SH-SY5Y (cell line): Measurements from ENCODE around the gene FGG.

Experiments used
- GATA2 ChIP-seq: IDR thresholded peaks from 2 replicates; pipeline ENCODE4 v1.6.1; 2011; ENCODE audit warnings: mild to moderate bottlenecking, low read depth, low read length
- GATA3 ChIP-seq: IDR thresholded peaks from 2 replicates; pipeline ENCODE4 v1.6.1; 2011; ENCODE audit warnings: low read depth, mild to moderate bottlenecking, low read length, moderate library complexity

FGG gene

GRCh38 chr4:154620111-154620510 lies 7.7 kb upstream of the FGG start:
- TF ChIP-seq GATA3 (no peak), GATA2 (no peak)

DNA sequence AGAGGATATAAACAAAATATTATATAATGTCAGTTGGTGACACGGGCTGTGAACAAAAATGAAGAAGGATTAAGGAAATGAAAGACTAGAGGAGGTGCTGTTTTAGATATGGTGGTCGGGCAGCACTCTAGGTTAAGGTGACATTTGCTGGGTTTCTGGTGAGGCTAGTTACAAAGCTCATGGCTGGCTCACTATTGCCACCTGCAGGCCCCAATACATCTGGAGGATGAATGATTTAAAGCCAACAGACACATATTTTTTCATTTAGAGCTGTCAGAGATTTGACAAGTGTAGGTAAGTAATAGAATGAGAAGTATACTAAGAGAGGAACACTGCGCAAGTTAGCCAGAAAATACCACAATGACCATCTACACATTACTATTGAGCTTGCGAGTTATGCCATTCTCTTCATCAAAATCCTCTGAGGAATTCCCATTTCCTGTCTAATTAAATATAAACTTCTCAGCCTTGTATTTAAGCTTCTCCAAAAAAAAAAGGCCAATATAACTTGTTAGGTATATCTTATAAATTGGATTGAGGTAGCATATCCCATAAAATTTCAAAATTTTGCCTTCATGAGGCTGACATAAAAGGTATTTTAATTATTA lies 6.4 kb upstream of the FGG start:
- TF ChIP-seq GATA2: no peak
- TF ChIP-seq GATA3: no peak

DNA sequence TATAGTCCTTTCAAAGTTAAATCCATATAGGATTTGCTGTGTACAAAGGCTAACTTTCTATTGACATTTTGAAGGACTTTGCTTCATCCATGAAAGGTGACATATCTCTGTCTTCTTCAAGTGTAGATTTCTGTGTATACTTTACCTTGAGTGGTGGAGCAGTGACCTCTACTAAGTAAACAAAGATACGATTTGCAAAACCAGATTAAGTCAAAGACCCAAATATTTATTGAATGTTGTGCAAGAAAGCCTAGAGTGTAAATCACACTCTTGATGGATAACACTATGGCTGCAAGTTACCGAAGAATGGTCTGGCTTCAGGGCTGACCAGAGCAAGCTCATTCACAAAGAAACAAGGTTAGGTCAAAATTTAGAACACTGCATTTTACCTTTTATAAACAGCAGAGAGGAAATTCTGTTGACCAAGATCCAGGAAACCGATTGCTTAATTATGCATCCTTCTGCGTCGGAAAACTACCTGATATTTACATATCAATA lies 5.4 kb upstream of the FGG start:
- no peak for TF ChIP-seq GATA3
- TF ChIP-seq GATA2: no peak

GRCh38 chr4:154616731-154617130 lies 4.3 kb upstream of the FGG start:
- TF ChIP-seq GATA2: no peak
- TF ChIP-seq GATA3: no peak

DNA sequence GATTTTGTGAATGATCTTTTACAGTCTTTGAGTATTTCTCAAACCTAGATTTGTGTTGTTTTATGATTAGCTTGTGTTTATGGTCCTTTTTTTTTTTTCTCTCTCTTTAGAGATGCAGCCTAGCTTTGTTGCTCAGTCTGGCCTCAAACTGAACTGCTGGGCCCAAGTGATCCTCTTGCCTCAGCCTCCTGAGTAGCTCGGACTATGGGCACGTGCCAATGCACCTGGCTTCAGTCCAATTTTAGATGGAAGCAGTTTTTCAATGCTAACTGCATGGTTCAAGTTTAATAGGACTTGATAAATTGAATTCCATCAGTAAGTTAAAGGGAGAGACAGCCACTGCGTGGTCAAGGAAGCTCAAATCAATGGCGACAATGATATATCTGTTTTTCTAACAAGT lies 3.8 kb upstream of the FGG start:
- TF ChIP-seq GATA3: no peak
- TF ChIP-seq GATA2: no peak

- TF ChIP-seq GATA2: no peak
- no peak for TF ChIP-seq GATA3
Measured at GRCh38 chr4:154615211-154615610, 2.8 kb upstream of the FGG start.

DNA sequence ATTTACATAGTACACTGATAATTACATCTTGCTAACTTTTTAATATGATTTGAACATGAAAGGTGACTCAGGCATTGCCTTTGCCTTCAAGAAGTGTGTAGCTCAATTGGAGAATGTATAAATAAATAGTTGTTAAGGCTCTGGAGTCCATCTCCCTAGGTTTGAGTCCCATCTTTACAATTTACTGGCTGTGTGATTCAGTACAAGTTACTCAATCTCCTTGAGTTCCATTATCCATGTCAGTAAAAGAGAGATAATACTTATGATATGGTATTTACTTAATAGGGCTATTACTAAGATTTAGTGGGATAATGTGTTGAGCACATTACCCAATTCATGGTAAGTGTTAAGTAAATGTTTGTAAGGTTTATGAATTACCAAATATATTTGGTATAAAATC lies 1.9 kb upstream of the FGG start:
- TF ChIP-seq GATA2 (no peak), GATA3 (no peak)

GRCh38 chr4:154611833-154612232 lies 623 bp downstream of the FGG start:
- TF ChIP-seq GATA2 (no peak), GATA3 (no peak)

DNA sequence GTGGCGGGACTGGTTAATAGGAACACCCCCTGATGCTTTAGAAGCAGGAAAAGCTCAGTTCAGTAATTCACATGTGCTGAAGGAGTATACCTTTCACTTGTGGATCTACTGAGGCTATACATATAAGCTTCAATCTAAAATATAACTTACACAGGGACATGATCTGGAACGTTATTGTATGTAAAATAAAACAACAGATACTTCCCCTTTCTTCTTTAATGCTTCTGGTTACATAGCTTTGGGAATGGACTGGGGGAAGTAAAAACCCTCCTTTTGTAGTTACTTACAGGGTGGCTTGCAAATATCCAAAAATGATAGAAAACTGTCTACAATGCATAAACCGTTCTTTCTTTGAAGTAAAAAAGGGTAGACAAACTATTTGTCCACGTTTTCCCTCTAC lies 1.9 kb downstream of the FGG start:
- no peak for TF ChIP-seq GATA2
- TF ChIP-seq GATA3: no peak

- no peak for TF ChIP-seq GATA3
- TF ChIP-seq GATA2: no peak
Measured at GRCh38 chr4:154609532-154609931, 2.9 kb downstream of the FGG start.

DNA sequence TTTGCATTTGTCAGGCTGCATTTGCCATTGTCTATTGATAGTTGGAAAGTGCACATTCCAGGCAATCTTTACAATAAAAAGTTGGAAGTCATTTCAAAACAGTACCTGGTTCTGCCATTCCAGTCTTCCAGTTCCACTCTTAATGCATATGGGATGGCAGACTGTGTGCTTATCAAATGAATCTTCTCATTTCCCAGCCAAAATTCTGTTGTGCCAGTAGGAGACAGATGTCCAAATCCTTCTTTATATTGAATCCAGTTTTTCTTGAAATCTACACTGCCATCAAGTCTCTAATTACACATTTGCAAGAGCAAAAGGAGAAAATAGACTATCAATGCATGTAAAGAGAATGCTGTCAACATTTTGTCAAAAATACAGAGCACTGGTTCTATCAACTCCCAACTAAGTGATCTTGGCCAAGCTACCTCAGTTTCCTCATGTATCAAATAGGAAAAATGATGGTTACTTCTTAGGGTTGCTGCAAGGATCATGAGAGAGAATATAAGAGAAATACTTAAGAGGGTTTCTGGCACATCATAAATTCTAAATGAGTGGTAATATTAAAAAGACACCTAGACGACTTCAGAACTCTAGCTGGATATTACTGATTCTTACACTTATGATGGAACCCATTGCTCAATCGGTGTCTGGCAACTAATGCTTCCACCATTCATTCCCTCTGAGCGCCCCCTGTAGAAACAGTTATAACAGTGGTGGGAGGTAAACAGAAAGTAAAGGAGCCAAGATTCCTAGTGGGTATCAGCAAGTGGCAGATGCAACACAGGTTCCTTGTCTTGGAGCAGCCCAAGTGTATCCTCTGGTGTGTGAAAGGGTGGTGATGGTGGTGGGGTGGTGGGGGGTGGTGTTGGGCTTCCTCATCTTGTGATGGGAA lies 3.8 kb downstream of the FGG start:
- TF ChIP-seq GATA3: no peak
- TF ChIP-seq GATA2: no peak

DNA sequence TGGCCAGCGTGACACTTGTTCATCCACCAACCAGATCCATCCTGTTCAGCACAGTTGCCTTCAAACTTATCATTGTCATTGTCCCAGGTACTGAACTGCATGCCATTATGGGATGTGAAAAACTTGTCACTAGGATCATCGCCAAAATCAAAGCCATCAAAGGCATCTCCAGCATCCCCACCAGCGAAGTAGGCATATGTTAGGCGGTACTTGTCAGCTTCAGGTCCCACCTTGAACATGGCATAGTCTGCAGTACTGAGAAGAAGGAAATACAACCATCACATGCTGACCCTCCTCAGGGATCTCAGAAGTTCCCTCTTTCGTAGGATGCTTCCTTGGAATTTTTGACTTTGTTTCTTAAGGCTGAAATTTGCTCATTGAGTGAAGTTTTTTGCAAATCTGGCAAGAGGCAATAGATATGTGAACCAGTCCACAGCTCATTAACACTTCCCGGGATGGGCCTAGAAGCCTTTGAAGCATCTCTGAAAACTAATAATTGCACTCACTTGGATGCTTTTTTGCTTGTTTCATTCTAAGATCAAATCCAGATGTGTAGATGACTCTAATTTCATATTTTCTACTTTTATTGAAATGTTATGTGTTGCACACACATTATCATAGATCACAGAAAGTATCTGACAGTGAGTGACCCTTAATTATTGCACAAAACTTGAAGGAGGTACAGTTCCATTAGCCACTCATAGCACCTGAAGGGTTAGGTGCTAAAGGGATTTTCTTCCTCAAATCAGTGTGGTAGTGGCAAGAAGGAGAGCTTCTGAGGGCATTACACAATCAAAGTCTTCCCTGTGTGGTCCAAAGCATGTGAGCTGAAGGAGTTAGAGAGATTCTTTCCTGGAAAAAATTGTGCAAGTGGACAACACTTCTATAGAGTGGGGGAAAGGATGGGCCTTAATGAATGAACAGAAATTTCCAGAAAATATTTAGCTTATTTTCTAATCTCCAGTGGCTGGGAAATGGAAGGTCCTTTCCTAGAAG lies 5.4 kb downstream of the FGG start:
- no peak for TF ChIP-seq GATA2
- no peak for TF ChIP-seq GATA3

DNA sequence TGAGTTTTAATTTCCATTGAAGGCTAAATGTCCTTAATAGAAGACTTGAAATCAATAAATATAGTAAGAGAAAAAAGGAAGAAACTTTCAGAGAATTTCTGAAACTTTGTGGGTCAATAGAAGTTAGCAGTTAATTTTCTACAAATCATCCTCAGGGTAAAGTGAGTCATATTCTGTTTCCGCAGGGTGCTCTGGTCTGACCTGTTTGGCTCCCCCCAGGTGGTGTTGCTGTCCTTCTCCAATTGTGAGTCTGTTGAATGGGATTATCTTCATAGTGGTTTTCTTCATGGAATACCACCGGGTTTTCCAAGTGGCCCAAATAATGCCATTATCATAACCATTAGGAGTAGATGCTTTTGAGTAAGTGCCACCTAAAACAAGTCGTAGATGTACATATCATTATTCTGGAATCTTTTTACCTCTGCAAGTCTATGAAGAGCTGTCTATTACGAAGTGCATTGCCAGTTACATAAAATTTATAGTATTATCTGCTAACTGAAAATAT lies 7.7 kb downstream of the FGG start:
- TF ChIP-seq GATA3: no peak
- no peak for TF ChIP-seq GATA2
